ENCODE results near the gene ADAMTS17.

Gene ADAMTS17

GRCh38 chr15:99955532-99955931, 386.2 kb downstream of the ADAMTS17 start:
- H3K9ac ChIP-seq (ENCODE audit: insufficient read length, low read depth), result no peak overlapping the region
- no peak for DNase-seq (ENCODE audit: low read depth, low spot score)
- H3K36me3 ChIP-seq (ENCODE audit: insufficient read depth, insufficient read length, low read length), result no peaks in the 10 kb centered on the region
- H3K27me3 ChIP-seq (ENCODE audit: insufficient read depth, insufficient read length), result no peaks in the 10 kb centered on the region
- H3K4me1 ChIP-seq (ENCODE audit: insufficient read depth, insufficient read length), result peaks cover 11% of the 10 kb centered on the region
- TF ChIP-seq YY1 (IDR thresholded peaks at IDR 0.05; ENCODE audit: insufficient read depth, insufficient read length) (no peak), SUZ12 (IDR thresholded peaks at IDR 0.05; ENCODE audit: extremely low read depth, insufficient read depth, insufficient read length) (no peak), ZNF274 (IDR thresholded peaks at IDR 0.05; ENCODE audit: low read depth, low read length) (no peak)
- H3K9me3 ChIP-seq (ENCODE audit: insufficient read depth, low read length), result no peaks in the 10 kb centered on the region
- no peak overlapping the region for H3K4me3 ChIP-seq (ENCODE audit: insufficient read length, low read depth)

- H3K27me3 ChIP-seq (ENCODE audit: insufficient read depth, insufficient read length), result no peaks in the 10 kb centered on the region
- DNase-seq (ENCODE audit: low read depth, low spot score), result no peak
- no peak overlapping the region for H3K9ac ChIP-seq (ENCODE audit: insufficient read length, low read depth)
- TF ChIP-seq SUZ12 (IDR thresholded peaks at IDR 0.05; ENCODE audit: extremely low read depth, insufficient read depth, insufficient read length), result no peak
- no peak for TF ChIP-seq YY1 (IDR thresholded peaks at IDR 0.05; ENCODE audit: insufficient read depth, insufficient read length)
- no peaks in the 10 kb centered on the region for H3K36me3 ChIP-seq (ENCODE audit: insufficient read depth, insufficient read length, low read length)
- H3K4me1 ChIP-seq (ENCODE audit: insufficient read depth, insufficient read length), result peaks cover 11% of the 10 kb centered on the region
- no peak overlapping the region for H3K4me3 ChIP-seq (ENCODE audit: insufficient read length, low read depth)
- H3K9me3 ChIP-seq (ENCODE audit: insufficient read depth, low read length), result no peaks in the 10 kb centered on the region
Observed at GRCh38 chr15:99955181-99955525, 386.6 kb downstream of the ADAMTS17 start.

- Histone ChIP-seq H3K36me3 (ENCODE audit: insufficient read depth, insufficient read length, low read length) (no peaks in the 10 kb centered on the region), H3K4me1 (ENCODE audit: insufficient read depth, insufficient read length) (peaks cover 11% of the 10 kb centered on the region), H3K27me3 (ENCODE audit: insufficient read depth, insufficient read length) (no peaks in the 10 kb centered on the region), H3K9me3 (ENCODE audit: insufficient read depth, low read length) (no peaks in the 10 kb centered on the region), H3K4me3 (ENCODE audit: insufficient read length, low read depth) (no peak overlapping the region), H3K9ac (ENCODE audit: insufficient read length, low read depth) (no peak overlapping the region)
- TF ChIP-seq SUZ12 (IDR thresholded peaks at IDR 0.05; ENCODE audit: extremely low read depth, insufficient read depth, insufficient read length) (no peak), YY1 (IDR thresholded peaks at IDR 0.05; ENCODE audit: insufficient read depth, insufficient read length) (no peak), ZNF274 (IDR thresholded peaks at IDR 0.05; ENCODE audit: low read depth, low read length) (no peak)
- no peak for DNase-seq (ENCODE audit: low read depth, low spot score)
Observed at GRCh38 chr15:99954361-99955180, 387.2 kb downstream of the ADAMTS17 start.

- TF ChIP-seq YY1 (IDR thresholded peaks at IDR 0.05; ENCODE audit: insufficient read depth, insufficient read length) (no peak), ZNF274 (IDR thresholded peaks at IDR 0.05; ENCODE audit: low read depth, low read length) (no peak), SUZ12 (IDR thresholded peaks at IDR 0.05; ENCODE audit: extremely low read depth, insufficient read depth, insufficient read length) (no peak)
- H3K27me3 ChIP-seq (ENCODE audit: insufficient read depth, insufficient read length), result no peaks in the 10 kb centered on the region
- H3K9ac ChIP-seq (ENCODE audit: insufficient read length, low read depth), result no peak overlapping the region
- no peak overlapping the region for H3K4me3 ChIP-seq (ENCODE audit: insufficient read length, low read depth)
- H3K4me1 ChIP-seq (ENCODE audit: insufficient read depth, insufficient read length), result peaks cover 11% of the 10 kb centered on the region
- H3K36me3 ChIP-seq (ENCODE audit: insufficient read depth, insufficient read length, low read length), result no peaks in the 10 kb centered on the region
- no peaks in the 10 kb centered on the region for H3K9me3 ChIP-seq (ENCODE audit: insufficient read depth, low read length)
- no peak for DNase-seq (ENCODE audit: low read depth, low spot score)
Observed at GRCh38 chr15:99953886-99954285, 387.9 kb downstream of the ADAMTS17 start.

GRCh38 chr15:99951511-99951910, 390.3 kb downstream of the ADAMTS17 start:
- no peaks in the 10 kb centered on the region for H3K36me3 ChIP-seq (ENCODE audit: insufficient read depth, insufficient read length, low read length)
- no peaks in the 10 kb centered on the region for H3K27me3 ChIP-seq (ENCODE audit: insufficient read depth, insufficient read length)
- H3K9ac ChIP-seq (ENCODE audit: insufficient read length, low read depth), result no peak overlapping the region
- peaks cover 11% of the 10 kb centered on the region for H3K4me1 ChIP-seq (ENCODE audit: insufficient read depth, insufficient read length)
- TF ChIP-seq SUZ12 (IDR thresholded peaks at IDR 0.05; ENCODE audit: extremely low read depth, insufficient read depth, insufficient read length) (no peak), YY1 (IDR thresholded peaks at IDR 0.05; ENCODE audit: insufficient read depth, insufficient read length) (no peak), ZNF274 (IDR thresholded peaks at IDR 0.05; ENCODE audit: low read depth, low read length) (no peak)
- H3K9me3 ChIP-seq (ENCODE audit: insufficient read depth, low read length), result no peaks in the 10 kb centered on the region; the same call in 1 of the 2 replicates
- H3K4me3 ChIP-seq (ENCODE audit: insufficient read length, low read depth), result no peak overlapping the region
- no peak for DNase-seq (ENCODE audit: low read depth, low spot score)

GRCh38 chr15:99944131-99944530, 397.6 kb downstream of the ADAMTS17 start:
- Histone ChIP-seq H3K36me3 (ENCODE audit: insufficient read depth, insufficient read length, low read length) (no peaks in the 10 kb centered on the region), H3K9me3 (ENCODE audit: insufficient read depth, low read length) (peaks cover 13% of the 10 kb centered on the region), H3K9ac (ENCODE audit: insufficient read length, low read depth) (no peak overlapping the region), H3K27me3 (ENCODE audit: insufficient read depth, insufficient read length) (no peaks in the 10 kb centered on the region), H3K4me3 (ENCODE audit: insufficient read length, low read depth) (no peak overlapping the region), H3K4me1 (ENCODE audit: insufficient read depth, insufficient read length) (no peaks in the 10 kb centered on the region)
- TF ChIP-seq YY1 (IDR thresholded peaks at IDR 0.05; ENCODE audit: insufficient read depth, insufficient read length) (no peak), ZNF274 (IDR thresholded peaks at IDR 0.05; ENCODE audit: low read depth, low read length) (no peak), SUZ12 (IDR thresholded peaks at IDR 0.05; ENCODE audit: extremely low read depth, insufficient read depth, insufficient read length) (no peak)
- DNase-seq (ENCODE audit: low read depth, low spot score), result no peak

GRCh38 chr15:99943466-99943865, 398.3 kb downstream of the ADAMTS17 start:
- no peaks in the 10 kb centered on the region for H3K36me3 ChIP-seq (ENCODE audit: insufficient read depth, insufficient read length, low read length)
- no peak overlapping the region for H3K9ac ChIP-seq (ENCODE audit: insufficient read length, low read depth)
- DNase-seq (ENCODE audit: low read depth, low spot score), result no peak
- peaks cover 13% of the 10 kb centered on the region for H3K9me3 ChIP-seq (ENCODE audit: insufficient read depth, low read length)
- no peak overlapping the region for H3K4me3 ChIP-seq (ENCODE audit: insufficient read length, low read depth)
- H3K27me3 ChIP-seq (ENCODE audit: insufficient read depth, insufficient read length), result no peaks in the 10 kb centered on the region
- TF ChIP-seq ZNF274 (IDR thresholded peaks at IDR 0.05; ENCODE audit: low read depth, low read length), result no peak
- no peak for TF ChIP-seq YY1 (IDR thresholded peaks at IDR 0.05; ENCODE audit: insufficient read depth, insufficient read length)
- no peak for TF ChIP-seq SUZ12 (IDR thresholded peaks at IDR 0.05; ENCODE audit: extremely low read depth, insufficient read depth, insufficient read length)
- H3K4me1 ChIP-seq (ENCODE audit: insufficient read depth, insufficient read length), result no peaks in the 10 kb centered on the region
